ENCODE measurements around the gene C16orf78. TPM values are rescaled to one million over a fixed set of nuclear protein-coding genes. Genes with fewer than 3 reads are reported as not detected.

Gene C16orf78
- total and polyA plus RNA-seq, 2 of the 8 experiments (the other 6 are each of a cell fraction or from before 2014, with no cell fraction given), result not detected

GRCh38 chr16:49348408-49349176 is 25.0 kb upstream of the C16orf78 start:
- Histone ChIP-seq H3K56ac (replicated peaks; ENCODE audit: insufficient read length, low read depth, low read length) (no peak overlapping the region), H2AK5ac (ENCODE audit: low read depth, low read length) (no peak overlapping the region), H2BK12ac (ENCODE audit: low read depth, low read length) (no peak overlapping the region), H3K4me2 (ENCODE audit: insufficient read depth in 1 of 2, low read depth in 2 of 2, low read length in 2 of 2) (no peak overlapping the region), H3K27me3 (replicated peaks in 1 of 4; ENCODE audit: control insufficient read depth in 3 of 4, extremely low read depth in 1 of 4, insufficient read depth in 3 of 4, low read length in 3 of 4) (no peaks in the 10 kb centered on the region), H4K8ac (ENCODE audit: extremely low read depth, insufficient read depth, low read length) (peak overlapping the region; percentile 5; the same call in 1 of the 2 replicates), H2AFZ (ENCODE audit: low read length) (no peak overlapping the region), H2BK120ac (replicated peaks; ENCODE audit: low read depth, low read length) (no peak overlapping the region), H3K23me2 (ENCODE audit: low read depth, low read length) (no peaks in the 10 kb centered on the region), H3K36me3 (ENCODE audit: control insufficient read depth in 2 of 4, insufficient read depth in 4 of 4, low read length in 3 of 4) (no peaks in the 10 kb centered on the region), H3K4ac (replicated peaks; ENCODE audit: insufficient read length, low read depth, low read length) (no peak overlapping the region), H3K4me3 (ENCODE audit: extremely low read depth in 1 of 4, insufficient read depth in 2 of 4, low read depth in 3 of 4, low read length in 4 of 4) (no peak overlapping the region), H2BK5ac (ENCODE audit: low read depth, low read length) (no peak overlapping the region), H3K9ac (replicated peaks in 1 of 4; ENCODE audit: extremely low read depth in 1 of 4, low read depth in 3 of 4, low read length in 3 of 4) (no peak overlapping the region), H3K14ac (ENCODE audit: insufficient read length) (no peak overlapping the region), H3K79me1 (ENCODE audit: low read depth, low read length) (no peaks in the 10 kb centered on the region), H3K27ac (ENCODE audit: low read depth, low read length) (no peak overlapping the region), H2BK15ac (ENCODE audit: low read length) (no peak overlapping the region), H4K91ac (replicated peaks; ENCODE audit: insufficient read length, low read length) (no peak overlapping the region), H4K20me1 (replicated peaks in 1 of 2; ENCODE audit: control insufficient read depth in 1 of 2, insufficient read depth in 2 of 2, low read length in 2 of 2) (peaks cover 3 to 4% of the 10 kb centered on the region in 2 experiments), H4K5ac (ENCODE audit: insufficient read length, low read depth, low read length) (no peak overlapping the region), H3K4me1 (replicated peaks in 1 of 4; ENCODE audit: control insufficient read depth in 3 of 4, insufficient read depth in 4 of 4, low read length in 3 of 4) (peaks cover 0 to 3% (median 0%) of the 10 kb centered on the region in 4 experiments; a peak in 1 of 7 replicates), H3K79me2 (ENCODE audit: control insufficient read depth in 1 of 2, insufficient read depth in 2 of 2, low read length in 2 of 2) (no peaks in the 10 kb centered on the region), H3K9me3 (ENCODE audit: insufficient read depth in 2 of 2, low read depth in 1 of 2, low read length in 1 of 2) (no peaks in the 10 kb centered on the region), H2BK20ac (ENCODE audit: low read length) (no peak overlapping the region), H3K18ac (ENCODE audit: extremely low read depth, low read length) (no peak overlapping the region), H3K23ac (ENCODE audit: insufficient read length) (no peak overlapping the region)
- WGBS, 2 experiments (ENCODE audit: extremely low coverage in 1 of 2, insufficient coverage in 1 of 2, insufficient read length in 1 of 2, insufficient replicate concordance in 2 of 2, low coverage in 1 of 2, low lambda C conversion rate in 2 of 2, missing lambda C conversion rate in 1 of 2), result 71% methylated on average over 14 of the region's 14 CpGs; no CpG with 5 or more reads in 1 of the 2 experiments
- POLR2A ChIA-PET (ENCODE audit: partially characterized antibody), result interaction anchor here (1.0 kb wide), 1 partner anchor 35 kb away, joined by 3 read pairs; no protein-coding TSS in a partner anchor
- no peak for DNase-seq (ENCODE audit: low read depth in 1 of 2, low spot score in 2 of 2)
- CTCF ChIA-PET (ENCODE audit: partially characterized antibody), result interaction anchor here (0.5 to 5.1 kb wide), 68 partner anchors 10 to 717 kb away, joined by 3 to 67 read pairs (median 5); partner anchors contain the start of gene C16orf78
- peak; percentile 75 for FAIRE-seq
- TF ChIP-seq POU5F1 (IDR thresholded peaks at IDR 0.05; ENCODE audit: low read depth, low read length) (no peak), CHD2 (IDR thresholded peaks at IDR 0.05; ENCODE audit: low read length) (no peak), POLR2AphosphoS5 (IDR thresholded peaks at IDR 0.05; ENCODE audit: low read depth, low read length) (no peak), RAD21 (IDR thresholded peaks at IDR 0.05 in 1 of 2, conservative IDR thresholded peaks at IDR 0.05 in 1 of 2; ENCODE audit: low read depth in 2 of 2, low read length in 2 of 2) (peak; percentile 35 to 55; a peak in 3 of 4 replicates), TEAD4 (IDR thresholded peaks at IDR 0.05; ENCODE audit: low read depth, low read length) (no peak), CTCF (IDR thresholded peaks at IDR 0.05; ENCODE audit: control extremely low read depth in 1 of 3, insufficient read depth in 1 of 3, low read depth in 1 of 3, low read length in 3 of 3) (peak; percentile 51 to 63 (median 59)), SP2 (IDR thresholded peaks at IDR 0.05; ENCODE audit: low read length) (no peak), BRCA1 (IDR thresholded peaks at IDR 0.05; ENCODE audit: low read depth, low read length) (no peak), ZNF274 (IDR thresholded peaks at IDR 0.05; ENCODE audit: borderline replicate concordance, extremely low read depth, low read length) (no peak), CHD1 (IDR thresholded peaks at IDR 0.05; ENCODE audit: low read depth, low read length) (no peak)
